K562 (cell line): Measurements from ENCODE around the gene IRAK3. TPM values are rescaled to one million over a fixed set of nuclear protein-coding genes. Genes with fewer than 3 reads are reported as not detected.

Experiments
- CREM ChIP-seq: IDR thresholded peaks from 2 replicates; pipeline ENCODE4 v1.6.1; 2014; ENCODE audit warnings: antibody characterized with exemption, low read depth
- MCM5 ChIP-seq: fragments of 450-650 bp; IDR thresholded peaks from 2 replicates; pipeline ENCODE4 v1.6.1; 2016; ENCODE audit warnings: low read depth
- polyA plus RNA-seq, 8 experiments: library from polyadenylated mRNA; depleted of rRNA in 4 of 8; stranded (reverse) in 5 of 8; unstranded in 3 of 8; fragments of >200 nt; fragmentation: Nextera tagmentation in 2 of 8; fragmentation: Illumina TruSeq in 1 of 8; extraction: Ambion mirVana in 2 of 8; extraction: Trizol in 1 of 8; gene quantifications; 2 replicates each; pipeline versions ENCODE4 v1.2.1 to v1.2.3, GENCODE V29; 2011 to 2014; ENCODE audit warnings: inconsistent platforms in 1 of 8, missing spikeins in 1 of 8
- total RNA-seq, 7 experiments: library from RNA; depleted of rRNA in 6 of 7; stranded (reverse); fragments of >200 nt in 6 of 7; fragmentation: Illumina TruSeq in 2 of 7; extraction: Trizol in 2 of 7; gene quantifications; 2 replicates each; pipeline versions ENCODE4 v1.2.1 to v1.2.3, GENCODE V29; 2011 to 2021; ENCODE audit warnings: low replicate concordance in 1 of 7
- TF ChIP-seq, protein P1 (sequence below): fragments of 450-650 bp; IDR thresholded peaks from 2 replicates; pipeline ENCODE4 v1.6.1; 2016; ENCODE audit warnings: mild to moderate bottlenecking, moderate library complexity

IRAK3 gene
- total and polyA plus RNA-seq, 9 of the 15 experiments (the other 6 are each of a cell fraction or from before 2014, with no cell fraction given) = 0.06 to 0.09 (median 0.07) TPM; not detected in 6

DNA sequence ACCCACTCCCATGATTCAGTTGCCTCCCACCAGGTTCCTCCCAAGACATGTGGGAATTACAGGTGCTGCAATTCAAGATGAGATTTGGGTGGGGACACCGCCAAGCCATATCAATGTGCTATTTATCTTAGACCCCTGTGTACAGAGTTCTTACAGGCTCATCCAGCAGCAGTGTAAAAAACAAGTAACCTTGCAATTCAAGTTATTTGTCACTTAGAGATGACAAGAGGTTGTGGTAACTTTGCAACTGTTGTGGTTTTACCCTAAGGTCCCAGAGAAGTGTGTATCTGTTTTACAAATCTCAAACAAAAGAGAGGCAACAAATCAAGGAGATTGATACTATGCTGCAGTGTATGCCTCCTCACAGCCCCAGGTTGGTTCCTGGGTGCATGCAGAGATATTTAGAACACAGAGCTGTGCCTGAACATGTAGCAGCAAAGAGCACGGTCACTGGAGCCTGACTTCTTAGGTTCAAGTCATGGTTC is 101.7 kb downstream of the IRAK3 start (continued):
- TF ChIP-seq, protein P1, sequence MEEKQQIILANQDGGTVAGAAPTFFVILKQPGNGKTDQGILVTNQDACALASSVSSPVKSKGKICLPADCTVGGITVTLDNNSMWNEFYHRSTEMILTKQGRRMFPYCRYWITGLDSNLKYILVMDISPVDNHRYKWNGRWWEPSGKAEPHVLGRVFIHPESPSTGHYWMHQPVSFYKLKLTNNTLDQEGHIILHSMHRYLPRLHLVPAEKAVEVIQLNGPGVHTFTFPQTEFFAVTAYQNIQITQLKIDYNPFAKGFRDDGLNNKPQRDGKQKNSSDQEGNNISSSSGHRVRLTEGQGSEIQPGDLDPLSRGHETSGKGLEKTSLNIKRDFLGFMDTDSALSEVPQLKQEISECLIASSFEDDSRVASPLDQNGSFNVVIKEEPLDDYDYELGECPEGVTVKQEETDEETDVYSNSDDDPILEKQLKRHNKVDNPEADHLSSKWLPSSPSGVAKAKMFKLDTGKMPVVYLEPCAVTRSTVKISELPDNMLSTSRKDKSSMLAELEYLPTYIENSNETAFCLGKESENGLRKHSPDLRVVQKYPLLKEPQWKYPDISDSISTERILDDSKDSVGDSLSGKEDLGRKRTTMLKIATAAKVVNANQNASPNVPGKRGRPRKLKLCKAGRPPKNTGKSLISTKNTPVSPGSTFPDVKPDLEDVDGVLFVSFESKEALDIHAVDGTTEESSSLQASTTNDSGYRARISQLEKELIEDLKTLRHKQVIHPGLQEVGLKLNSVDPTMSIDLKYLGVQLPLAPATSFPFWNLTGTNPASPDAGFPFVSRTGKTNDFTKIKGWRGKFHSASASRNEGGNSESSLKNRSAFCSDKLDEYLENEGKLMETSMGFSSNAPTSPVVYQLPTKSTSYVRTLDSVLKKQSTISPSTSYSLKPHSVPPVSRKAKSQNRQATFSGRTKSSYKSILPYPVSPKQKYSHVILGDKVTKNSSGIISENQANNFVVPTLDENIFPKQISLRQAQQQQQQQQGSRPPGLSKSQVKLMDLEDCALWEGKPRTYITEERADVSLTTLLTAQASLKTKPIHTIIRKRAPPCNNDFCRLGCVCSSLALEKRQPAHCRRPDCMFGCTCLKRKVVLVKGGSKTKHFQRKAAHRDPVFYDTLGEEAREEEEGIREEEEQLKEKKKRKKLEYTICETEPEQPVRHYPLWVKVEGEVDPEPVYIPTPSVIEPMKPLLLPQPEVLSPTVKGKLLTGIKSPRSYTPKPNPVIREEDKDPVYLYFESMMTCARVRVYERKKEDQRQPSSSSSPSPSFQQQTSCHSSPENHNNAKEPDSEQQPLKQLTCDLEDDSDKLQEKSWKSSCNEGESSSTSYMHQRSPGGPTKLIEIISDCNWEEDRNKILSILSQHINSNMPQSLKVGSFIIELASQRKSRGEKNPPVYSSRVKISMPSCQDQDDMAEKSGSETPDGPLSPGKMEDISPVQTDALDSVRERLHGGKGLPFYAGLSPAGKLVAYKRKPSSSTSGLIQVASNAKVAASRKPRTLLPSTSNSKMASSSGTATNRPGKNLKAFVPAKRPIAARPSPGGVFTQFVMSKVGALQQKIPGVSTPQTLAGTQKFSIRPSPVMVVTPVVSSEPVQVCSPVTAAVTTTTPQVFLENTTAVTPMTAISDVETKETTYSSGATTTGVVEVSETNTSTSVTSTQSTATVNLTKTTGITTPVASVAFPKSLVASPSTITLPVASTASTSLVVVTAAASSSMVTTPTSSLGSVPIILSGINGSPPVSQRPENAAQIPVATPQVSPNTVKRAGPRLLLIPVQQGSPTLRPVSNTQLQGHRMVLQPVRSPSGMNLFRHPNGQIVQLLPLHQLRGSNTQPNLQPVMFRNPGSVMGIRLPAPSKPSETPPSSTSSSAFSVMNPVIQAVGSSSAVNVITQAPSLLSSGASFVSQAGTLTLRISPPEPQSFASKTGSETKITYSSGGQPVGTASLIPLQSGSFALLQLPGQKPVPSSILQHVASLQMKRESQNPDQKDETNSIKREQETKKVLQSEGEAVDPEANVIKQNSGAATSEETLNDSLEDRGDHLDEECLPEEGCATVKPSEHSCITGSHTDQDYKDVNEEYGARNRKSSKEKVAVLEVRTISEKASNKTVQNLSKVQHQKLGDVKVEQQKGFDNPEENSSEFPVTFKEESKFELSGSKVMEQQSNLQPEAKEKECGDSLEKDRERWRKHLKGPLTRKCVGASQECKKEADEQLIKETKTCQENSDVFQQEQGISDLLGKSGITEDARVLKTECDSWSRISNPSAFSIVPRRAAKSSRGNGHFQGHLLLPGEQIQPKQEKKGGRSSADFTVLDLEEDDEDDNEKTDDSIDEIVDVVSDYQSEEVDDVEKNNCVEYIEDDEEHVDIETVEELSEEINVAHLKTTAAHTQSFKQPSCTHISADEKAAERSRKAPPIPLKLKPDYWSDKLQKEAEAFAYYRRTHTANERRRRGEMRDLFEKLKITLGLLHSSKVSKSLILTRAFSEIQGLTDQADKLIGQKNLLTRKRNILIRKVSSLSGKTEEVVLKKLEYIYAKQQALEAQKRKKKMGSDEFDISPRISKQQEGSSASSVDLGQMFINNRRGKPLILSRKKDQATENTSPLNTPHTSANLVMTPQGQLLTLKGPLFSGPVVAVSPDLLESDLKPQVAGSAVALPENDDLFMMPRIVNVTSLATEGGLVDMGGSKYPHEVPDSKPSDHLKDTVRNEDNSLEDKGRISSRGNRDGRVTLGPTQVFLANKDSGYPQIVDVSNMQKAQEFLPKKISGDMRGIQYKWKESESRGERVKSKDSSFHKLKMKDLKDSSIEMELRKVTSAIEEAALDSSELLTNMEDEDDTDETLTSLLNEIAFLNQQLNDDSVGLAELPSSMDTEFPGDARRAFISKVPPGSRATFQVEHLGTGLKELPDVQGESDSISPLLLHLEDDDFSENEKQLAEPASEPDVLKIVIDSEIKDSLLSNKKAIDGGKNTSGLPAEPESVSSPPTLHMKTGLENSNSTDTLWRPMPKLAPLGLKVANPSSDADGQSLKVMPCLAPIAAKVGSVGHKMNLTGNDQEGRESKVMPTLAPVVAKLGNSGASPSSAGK = no peak
- TF ChIP-seq CREM = no peak
- TF ChIP-seq MCM5 = no peak
